Anterior cingulate cortex (tissue), 58 donors: Measurements from ENCODE around the gene ZNF398.
"Not testable (repeated sequence)": the region's sequence is repeated elsewhere in the genome, so short reads cannot be mapped to it uniquely, and the experiment has no call there.

Source experiments
- DNase-seq, 58 donors: peaks; one replicate each; lab custom pipeline; 2025; lab: John Stamatoyannopoulos, UW

The ZNF398 gene

DNA sequence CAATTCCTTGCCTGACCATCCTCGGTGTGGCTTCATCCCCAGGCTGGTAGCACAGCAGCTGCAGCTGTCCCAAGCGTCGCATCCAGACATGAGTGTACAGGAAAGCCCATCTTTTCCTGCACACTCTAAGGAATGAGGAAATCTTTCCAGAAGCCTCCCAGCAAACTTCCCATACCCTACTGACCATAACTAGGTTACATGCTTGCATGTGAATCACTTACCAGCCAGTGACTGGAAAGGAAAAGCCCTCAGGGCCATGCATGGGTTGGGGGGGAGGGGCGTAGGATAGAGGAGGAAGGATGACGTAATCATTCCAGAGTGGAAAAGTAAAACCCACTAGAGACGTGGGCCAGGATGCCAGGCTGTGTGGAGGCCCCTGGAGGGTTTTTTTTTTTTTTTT, 73.3 kb downstream of the ZNF398 start:
- DNase-seq, result no peak

GRCh38 chr7:149223176-149223575, 75.9 kb downstream of the ZNF398 start:
- peak in 3 of 58 donors; percentile 17 to 36 (median 30) for DNase-seq

- DNase-seq, result no peak
Measured at GRCh38 chr7:149223761-149224160, 76.5 kb downstream of the ZNF398 start.

DNA sequence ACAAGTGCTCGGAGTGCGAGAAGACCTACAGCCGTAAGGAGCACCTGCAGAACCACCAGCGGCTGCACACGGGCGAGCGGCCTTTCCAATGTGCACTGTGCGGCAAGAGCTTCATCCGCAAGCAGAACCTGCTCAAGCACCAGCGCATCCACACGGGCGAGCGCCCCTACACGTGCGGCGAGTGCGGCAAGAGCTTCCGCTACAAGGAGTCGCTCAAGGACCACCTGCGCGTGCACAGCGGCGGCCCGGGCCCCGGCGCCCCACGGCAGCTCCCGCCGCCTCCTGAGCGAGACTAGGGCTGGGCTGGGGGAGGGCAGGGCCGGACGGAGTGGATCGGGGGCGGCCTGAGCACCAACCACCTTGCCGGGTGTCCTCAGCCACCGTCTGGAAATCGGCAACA, 77.1 kb downstream of the ZNF398 start:
- no peak for DNase-seq

DNA sequence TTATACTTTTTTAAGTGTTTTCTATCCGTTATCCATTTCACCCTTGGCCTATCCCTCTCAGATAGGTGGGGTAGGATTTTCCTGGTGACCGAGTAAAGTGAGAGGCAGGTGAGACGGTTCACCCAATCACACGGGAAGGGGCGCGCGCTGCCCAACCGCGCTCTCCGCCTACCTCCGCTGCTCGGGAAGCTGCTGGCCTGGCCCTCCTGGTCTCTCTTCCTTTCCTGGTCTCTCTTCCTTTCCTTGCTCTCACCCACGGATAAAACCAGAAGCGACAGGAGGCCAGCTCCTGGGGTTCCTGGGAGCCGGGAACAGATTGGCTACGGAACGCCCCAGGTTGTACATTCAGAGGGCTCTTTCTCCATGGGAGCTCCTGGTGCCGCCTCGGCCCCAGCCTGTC, 77.9 kb downstream of the ZNF398 start:
- DNase-seq, result no peak

DNA sequence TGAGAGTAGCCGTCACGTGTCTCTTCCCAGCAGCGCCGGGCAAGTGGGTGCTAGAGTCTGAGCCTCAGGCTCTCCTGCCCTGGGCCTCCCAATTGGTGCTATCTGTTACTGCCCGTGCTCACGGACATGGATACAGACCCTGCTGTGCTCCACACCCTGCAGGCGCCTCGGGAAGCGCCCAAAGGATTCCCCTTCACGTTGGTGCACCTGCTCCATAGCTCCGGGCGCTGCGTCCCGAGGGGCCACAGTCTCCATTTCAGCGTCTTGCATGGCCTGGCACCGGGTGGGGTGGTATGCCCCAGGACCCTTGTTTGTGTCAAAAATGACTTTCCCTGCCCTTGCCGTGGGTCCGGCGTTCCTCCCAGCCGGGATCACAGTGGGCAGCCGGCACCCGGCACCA, 78.4 kb downstream of the ZNF398 start:
- no peak for DNase-seq

DNA sequence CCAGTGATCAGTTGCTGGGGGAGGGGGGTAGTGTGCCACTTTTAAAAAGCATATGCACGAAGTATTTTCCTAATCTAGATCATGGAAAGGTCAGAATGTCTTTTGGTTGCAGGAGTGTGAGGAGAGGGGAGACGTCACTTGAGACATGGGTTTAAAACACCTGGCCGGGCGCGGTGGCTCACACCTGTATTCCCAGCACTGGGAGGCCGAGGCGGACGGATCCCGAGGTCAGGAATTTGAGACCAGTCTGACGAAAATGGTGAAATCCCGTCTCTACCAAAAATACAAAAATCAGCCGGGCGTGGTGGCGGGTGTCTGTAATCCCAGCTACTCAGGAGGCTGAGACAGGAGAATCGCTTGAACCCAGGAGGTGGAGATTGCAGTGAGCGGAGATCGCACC, 79.1 kb downstream of the ZNF398 start:
- not testable (repeated sequence) for DNase-seq

DNA sequence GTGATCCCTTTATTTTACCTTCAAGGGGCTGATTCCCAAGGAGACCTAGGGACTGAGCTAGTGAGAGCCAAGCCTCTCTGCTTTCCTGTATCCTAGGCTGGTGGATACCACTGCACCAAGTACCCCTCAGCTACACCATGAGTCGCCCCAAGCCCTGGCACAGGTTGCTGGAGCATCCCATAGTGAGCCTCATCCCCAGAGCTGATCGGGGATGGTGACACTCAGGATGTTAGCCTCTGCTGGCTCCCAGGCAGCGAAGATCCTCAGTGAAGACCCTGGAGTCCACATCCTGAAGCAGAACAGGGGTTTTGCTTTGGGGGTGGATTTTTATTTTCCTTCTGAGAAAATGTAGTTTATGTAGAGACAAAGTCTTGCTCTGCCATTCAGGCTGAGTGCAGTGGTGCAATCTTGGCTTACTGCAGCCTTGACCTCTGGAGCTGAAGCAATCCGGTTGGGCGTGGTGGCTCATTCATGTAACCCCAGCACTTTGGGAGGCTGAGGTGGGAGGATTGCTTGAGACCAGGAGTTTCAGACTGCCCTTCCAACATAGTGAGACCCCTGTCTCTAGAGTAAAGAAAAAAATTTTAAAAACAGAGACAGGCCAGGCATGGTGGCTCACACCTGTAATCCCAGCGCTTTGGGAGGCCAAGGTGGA, 79.7 kb downstream of the ZNF398 start:
- no peak for DNase-seq

DNA sequence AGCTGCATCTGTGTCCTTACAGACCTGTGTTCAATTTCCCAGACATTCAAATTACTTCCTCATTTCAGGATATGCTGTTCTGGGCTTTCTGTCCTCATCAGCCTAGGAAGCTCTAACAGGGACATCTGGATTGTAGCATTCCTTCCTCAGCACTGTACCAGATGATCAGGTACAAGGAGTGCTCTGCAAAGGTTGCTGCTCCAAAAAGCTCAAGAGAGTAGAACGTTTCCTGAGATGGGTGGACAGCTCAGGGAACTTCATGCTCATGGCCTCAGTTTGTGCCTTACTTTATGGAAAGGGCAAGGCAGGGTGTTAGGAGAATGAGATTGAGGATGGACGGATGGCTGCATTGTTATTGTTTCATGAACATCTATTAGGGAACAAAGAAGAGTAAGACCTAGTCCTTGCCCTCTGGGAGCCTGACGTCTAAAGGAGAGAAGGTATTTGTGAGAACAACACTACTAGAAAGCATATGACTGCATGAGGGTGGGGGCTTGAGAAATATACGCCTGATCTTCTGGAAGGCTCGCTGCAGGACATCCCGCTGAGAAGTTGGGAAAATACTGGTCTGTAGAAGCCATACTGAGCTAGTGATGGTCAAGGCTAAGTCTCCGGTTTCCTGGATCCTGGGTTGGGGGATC, 81.7 kb downstream of the ZNF398 start:
- no peak for DNase-seq

GRCh38 chr7:149229526-149229925, 82.3 kb downstream of the ZNF398 start:
- DNase-seq, result no peak

DNA sequence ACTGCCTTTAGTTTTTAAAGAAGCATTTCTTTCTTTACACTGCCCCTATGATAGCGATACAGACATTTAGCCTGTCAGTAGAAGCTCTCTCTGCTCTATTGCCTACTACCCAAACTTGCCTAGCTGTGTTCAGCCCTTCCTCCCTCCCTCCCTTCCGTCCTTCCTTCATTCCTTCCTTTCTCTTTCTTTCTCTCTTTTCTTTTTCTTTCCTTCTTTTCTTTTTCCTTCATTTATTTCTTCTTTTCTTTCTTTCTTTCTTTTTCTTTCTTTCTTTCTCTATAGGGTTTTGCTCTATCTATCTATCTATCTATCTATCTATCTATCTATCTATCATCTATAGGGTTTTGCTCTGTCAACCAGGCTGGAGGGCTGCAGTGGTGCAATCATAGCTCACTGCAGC, 85.1 kb downstream of the ZNF398 start:
- no peak for DNase-seq
